Amniotic stem cell (primary cell): ENCODE data around the gene NDUFB5.
"Not testable (repeated sequence)": the region's sequence is repeated elsewhere in the genome, so short reads cannot be mapped to it uniquely, and the experiment has no call there.

Source experiments
- DNase-seq: peaks from one replicate; lab custom pipeline; 2025; lab: John Stamatoyannopoulos, UW

NDUFB5 gene

GRCh38 chr3:179630753-179631451, 26.3 kb downstream of the NDUFB5 start:
- no peak for DNase-seq

- no peak for DNase-seq
Observed at GRCh38 chr3:179640469-179640868, 35.9 kb downstream of the NDUFB5 start.

GRCh38 chr3:179642871-179643270, 38.3 kb downstream of the NDUFB5 start:
- DNase-seq = no peak

DNA sequence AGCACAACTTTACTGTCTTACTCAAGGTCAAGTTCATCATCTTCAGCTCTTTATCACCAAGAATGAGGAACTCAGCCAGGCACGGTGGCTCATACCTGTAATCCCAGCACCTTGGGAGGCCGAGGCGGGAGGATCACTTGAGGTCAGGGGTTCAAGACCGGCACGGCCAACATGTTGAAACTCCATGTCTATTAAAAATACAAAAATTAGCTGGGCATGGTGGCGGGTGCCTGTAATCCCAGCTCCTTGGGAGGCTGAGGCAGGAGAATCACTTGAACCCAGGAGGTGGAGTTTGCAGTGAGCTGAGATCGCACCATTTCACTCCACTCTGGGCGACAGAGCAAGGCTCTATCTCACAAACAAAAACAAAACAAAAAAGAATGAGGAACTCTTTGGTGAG, 39.2 kb downstream of the NDUFB5 start:
- not testable (repeated sequence) for DNase-seq

GRCh38 chr3:179646177-179646576, 41.6 kb downstream of the NDUFB5 start:
- no peak for DNase-seq

- no peak for DNase-seq
Observed at GRCh38 chr3:179651687-179652446, 47.3 kb downstream of the NDUFB5 start.

DNA sequence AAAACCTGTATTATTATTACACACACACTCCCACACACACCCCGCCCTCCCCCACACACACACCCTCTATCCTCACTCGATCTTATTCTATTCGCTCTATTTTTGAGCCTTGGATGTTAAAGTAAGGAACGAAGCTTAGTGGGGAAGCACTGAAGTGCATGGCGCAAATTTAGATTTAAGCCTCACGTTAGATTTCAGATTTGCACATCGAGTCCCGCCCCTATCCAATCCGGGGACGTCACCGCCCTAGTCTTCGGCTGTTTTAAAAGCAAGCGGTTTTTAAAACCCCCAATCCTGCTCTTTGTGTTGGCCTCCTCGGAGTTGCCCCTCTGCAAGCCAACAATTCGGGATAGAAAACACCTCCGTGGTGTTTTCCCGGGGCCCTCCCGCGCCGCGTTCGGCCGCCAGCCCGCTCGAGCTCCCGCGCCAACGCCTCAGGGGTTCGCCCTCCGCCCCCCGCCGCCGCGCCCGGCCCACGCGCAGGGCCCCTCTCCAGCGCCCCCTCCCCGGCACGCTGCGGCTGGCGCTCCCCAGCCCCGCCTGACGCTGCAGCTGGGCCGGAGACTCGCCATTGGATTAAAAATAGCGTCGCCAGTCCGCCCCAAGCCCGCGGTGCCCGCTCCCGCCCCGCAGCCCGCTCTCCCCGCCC, 48.0 kb downstream of the NDUFB5 start, which contains the start of gene USP13:
USP13 (plus strand) TSS at position 594 of the 649 bp plus-strand sequence. CDS start 186 bp downstream, outside the sequence.
- peak; percentile 34 for DNase-seq

- peak; percentile 62 for DNase-seq
Observed at GRCh38 chr3:179653096-179653797, 48.7 kb downstream of the NDUFB5 start.

- DNase-seq = no peak
Observed at GRCh38 chr3:179655236-179655635, 50.6 kb downstream of the NDUFB5 start.

DNA sequence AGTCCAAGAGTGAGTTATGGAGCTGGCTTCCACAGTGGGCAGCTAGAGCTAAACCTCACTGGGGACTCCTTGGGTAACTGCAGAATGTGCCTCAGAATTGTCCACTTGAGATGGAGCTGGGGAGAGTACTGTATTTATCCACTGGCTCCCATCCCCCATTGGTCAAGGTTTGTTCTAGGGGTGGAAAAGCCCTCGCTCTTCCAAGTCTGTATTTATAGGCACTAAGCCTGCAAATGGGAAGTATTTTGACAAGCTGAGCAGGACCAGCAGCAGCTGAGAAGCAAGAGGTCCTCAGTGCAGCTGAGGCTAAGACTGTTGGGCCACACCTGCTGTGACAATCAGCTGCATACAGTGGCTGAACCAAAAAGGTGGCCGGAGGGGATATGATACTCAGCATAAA, 54.0 kb downstream of the NDUFB5 start:
- no peak for DNase-seq

GRCh38 chr3:179660872-179661271, 56.3 kb downstream of the NDUFB5 start:
- DNase-seq = no peak

DNA sequence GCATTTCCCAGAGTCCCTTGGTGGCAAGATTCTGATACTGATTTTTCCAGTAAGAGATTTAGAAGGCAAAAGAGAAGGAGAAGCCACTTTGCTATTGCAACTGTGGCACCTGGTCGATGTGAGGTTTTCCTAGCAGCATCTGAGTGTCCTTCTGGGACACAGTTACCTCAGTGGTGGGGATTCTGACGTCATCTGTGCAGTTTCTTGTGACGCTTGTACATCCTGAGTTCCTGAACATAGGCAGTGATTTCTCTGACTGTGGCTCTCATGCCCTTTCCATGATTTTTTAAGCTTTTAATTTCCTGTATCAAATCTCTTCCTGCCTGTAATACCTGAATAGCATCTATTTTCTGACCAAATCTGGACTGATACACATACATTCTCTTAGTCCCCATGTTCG, 57.2 kb downstream of the NDUFB5 start:
- DNase-seq = no peak

- DNase-seq = no peak
Observed at GRCh38 chr3:179663093-179663492, 58.5 kb downstream of the NDUFB5 start.

DNA sequence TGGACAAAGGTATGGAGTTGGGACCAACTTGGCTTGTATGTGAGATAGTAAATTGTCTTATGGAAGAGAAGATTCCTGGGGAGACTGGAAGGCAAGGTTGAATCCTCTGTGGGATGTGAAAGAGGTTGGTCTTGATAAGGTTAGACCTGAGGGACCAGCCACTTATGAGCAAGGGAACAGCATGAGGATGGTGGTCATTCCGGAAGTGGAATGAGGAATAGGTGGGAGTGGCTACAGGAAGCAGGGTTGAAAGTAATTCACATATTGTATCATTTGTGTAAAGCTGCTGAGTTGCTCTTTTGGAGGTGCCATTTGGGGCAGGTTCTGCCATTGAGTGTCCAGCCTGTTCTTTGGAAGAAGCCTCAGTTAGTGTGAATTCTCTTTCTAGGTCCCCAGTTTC, 61.4 kb downstream of the NDUFB5 start:
- no peak for DNase-seq

- no peak for DNase-seq
Observed at GRCh38 chr3:179666436-179667035, 61.9 kb downstream of the NDUFB5 start.

GRCh38 chr3:179668429-179668828, 63.8 kb downstream of the NDUFB5 start:
- no peak for DNase-seq

DNA sequence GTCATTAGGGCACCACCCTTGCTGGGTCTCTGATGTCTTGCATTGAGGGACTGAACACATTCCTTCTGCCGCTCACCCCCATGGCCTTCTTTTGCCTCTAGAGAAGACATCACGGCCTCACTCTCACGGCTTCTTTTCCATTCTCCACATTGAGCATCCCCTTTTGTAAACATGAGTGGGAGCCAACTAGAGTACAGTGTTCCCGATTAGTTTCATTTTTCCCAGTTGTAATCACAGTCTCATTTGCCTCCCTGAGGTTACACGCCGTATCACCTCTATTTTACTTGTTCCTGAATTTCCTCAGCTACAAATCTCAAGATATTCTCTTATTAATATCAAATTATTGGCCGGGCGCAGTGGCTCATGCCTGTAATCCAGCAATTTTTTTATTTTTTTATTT, 65.7 kb downstream of the NDUFB5 start:
- DNase-seq = no peak

DNA sequence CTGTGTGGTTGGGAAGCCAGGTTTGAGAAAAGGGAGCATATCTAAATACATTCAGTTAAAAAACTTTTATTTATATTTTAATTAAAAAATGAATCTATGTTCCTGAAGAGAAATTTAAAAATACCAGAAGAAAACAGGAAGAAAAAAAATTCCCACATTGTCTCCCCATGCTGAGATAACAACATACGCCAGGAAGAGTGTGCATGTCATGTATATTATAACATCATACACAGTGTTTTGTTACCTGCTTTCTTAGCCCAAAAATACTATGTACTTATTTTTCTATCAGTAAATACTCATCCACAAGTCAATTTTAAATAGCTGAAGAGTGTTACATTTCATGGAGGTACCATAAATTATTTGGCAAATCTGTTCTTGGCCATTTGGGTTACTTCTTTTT, 66.7 kb downstream of the NDUFB5 start:
- no peak for DNase-seq

DNA sequence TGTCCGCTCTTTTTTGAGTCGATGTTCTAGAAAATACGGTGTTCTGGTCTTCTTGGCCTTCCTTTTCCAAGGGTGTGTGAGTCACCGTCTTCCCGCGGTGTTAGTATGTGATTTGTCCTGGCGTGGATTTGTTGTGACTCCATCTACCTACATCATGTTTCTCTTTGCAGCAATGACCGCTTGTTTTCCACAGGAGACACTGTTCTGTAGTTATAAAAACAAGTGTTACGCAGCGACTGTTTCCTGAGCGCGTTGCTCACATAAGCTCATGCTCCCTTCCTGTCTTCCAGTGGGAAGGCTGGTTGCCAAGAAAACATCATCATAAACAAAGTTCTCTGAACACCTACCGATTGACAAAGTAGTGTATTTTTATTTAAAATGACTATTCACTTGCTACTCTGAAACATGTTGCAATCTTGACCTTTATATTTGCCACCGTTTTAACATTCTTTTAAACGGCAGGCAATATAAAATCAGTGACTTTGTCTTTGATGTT, 67.2 kb downstream of the NDUFB5 start:
- DNase-seq = no peak

GRCh38 chr3:179672918-179673317, 68.3 kb downstream of the NDUFB5 start:
- DNase-seq = no peak

GRCh38 chr3:179673523-179673922, 68.9 kb downstream of the NDUFB5 start:
- no peak for DNase-seq

GRCh38 chr3:179676081-179676480, 71.5 kb downstream of the NDUFB5 start:
- no peak for DNase-seq
